ENCODE data around the gene TEX36.
"Not testable (repeated sequence)": the region's sequence is repeated elsewhere in the genome, so short reads cannot be mapped to it uniquely, and the experiment has no call there.

DNA sequence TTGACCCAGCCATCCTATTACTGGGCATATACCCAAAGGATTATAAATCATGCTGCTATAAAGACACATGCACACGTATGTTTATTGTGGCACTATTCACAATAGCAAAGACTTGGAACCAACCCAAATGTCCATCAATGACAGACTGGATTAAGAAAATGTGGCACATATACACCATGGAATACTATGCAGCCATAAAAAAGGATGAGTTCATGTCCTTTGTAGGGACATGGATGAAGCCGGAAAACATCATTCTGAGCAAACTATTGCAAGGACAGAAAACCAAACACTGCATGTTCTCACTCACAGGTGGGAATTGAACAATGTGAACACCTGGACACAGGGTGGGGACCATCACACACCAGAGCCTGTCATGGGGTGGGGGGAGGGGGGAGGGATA lies 29.9 kb downstream of the TEX36 start:
- TF ChIP-seq POLR2AphosphoS5, POLR2A (IDR thresholded peaks at IDR 0.05): not testable (repeated sequence)
- TF ChIP-seq, protein P1, sequence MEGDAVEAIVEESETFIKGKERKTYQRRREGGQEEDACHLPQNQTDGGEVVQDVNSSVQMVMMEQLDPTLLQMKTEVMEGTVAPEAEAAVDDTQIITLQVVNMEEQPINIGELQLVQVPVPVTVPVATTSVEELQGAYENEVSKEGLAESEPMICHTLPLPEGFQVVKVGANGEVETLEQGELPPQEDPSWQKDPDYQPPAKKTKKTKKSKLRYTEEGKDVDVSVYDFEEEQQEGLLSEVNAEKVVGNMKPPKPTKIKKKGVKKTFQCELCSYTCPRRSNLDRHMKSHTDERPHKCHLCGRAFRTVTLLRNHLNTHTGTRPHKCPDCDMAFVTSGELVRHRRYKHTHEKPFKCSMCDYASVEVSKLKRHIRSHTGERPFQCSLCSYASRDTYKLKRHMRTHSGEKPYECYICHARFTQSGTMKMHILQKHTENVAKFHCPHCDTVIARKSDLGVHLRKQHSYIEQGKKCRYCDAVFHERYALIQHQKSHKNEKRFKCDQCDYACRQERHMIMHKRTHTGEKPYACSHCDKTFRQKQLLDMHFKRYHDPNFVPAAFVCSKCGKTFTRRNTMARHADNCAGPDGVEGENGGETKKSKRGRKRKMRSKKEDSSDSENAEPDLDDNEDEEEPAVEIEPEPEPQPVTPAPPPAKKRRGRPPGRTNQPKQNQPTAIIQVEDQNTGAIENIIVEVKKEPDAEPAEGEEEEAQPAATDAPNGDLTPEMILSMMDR (IDR thresholded peaks at IDR 0.05) = not testable (repeated sequence)
